Measurements from ENCODE around the gene SPIN4.
A peak's percentile ranks its signal among the peaks of the same experiment; 100 is the strongest.
"Not testable (repeated sequence)": the region's sequence is repeated elsewhere in the genome, so short reads cannot be mapped to it uniquely, and the experiment has no call there.

The SPIN4 gene

DNA sequence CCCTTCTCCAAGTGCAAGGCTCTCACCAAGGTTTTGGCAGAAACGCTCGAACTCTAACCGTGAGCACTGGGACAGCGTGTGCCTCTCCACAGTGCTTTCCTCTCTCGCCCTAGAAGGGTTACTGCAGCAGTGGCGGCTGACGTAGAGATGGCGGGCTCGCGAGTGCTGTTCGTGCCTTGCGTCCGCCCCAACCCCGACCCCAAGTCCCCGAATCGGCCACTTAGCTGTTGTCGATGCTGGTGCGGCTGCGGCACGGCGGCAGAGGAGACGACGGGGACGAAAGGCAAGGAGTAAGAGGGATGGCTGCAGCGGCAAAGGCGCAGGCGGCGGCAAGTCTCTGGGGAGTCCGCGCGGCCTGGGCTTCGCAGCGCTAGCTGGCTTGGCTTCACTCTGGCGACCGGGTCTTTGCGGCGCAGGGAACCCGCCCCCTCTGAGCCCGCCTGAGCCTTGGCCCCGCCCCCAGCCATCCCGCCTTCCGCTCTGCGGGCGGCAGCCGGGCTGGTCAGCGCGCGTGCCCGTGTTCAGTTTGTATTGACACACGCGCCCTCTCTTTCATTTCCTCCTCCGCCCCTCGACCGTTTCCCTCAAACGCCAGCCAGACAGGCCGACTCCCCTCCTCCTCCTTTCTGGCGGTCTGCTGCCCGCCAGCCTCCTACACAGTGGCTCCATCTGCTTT, at the start of gene SPIN4:
Gene SPIN4 (minus strand): TSS at position 392 of the 676 bp plus-strand sequence. CDS start 513 bp downstream, outside the sequence.
- peak; percentile 93 for DNase-seq

DNA sequence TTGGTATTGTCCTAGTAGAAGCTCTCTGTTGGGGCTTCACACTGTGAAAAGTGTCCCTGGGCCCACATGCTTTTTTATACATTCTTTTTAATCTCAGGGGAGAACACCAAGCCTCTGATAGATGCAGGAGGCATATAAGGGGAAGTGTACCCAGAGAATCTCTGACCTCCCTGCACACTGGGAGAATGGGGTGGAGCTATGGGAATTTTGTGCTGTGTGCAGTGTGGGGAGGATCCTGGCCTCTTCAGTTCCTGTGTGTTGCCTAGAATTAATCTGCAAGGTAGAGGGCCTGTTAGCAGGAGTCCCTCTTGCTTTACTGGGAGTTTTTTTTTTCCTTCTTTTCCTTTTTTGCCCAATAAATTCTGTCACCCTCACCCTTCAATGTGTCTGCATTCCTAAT, 49.2 kb upstream of the SPIN4 start:
- DNase-seq: no peak

DNA sequence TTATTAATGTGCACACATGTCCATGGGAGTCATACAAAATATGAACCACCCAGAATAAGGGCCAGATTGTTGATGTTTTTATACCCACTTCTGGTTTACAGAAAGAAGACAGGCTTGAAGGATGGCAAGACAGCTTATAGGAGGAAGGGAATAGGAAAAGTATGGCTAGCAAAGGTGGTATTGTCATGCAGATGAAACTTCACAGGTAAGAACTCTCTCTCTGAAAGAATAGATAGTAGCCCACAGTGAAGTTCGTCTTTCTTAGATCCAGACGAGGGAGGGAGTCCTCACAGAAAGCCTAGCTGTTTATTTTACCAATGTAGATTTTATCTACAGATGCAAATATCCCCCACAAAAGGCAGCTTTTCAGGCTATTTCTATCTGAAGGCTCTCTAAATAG, 43.7 kb upstream of the SPIN4 start:
- no peak for DNase-seq

DNA sequence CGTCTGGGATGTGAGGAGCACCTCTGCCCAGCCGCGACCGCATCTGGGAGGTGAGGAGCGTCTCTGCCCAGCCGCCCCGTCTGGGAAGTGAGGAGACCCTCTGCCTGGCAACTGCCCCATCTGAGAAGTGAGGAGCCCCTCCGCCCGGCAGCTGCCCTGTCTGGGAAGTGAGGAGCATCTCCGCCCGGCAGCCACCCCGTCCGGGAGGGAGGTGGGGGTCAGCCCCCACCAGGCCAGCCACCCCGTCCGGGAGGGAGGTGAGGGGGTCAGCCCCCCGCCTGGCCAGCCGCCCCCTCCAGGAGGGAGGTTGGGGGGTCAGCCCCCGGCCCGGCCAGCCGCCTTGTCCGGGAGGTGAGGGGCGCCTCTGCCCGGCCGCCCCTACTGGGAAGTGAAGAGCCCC, 42.0 kb upstream of the SPIN4 start:
- DNase-seq: not testable (repeated sequence)

DNA sequence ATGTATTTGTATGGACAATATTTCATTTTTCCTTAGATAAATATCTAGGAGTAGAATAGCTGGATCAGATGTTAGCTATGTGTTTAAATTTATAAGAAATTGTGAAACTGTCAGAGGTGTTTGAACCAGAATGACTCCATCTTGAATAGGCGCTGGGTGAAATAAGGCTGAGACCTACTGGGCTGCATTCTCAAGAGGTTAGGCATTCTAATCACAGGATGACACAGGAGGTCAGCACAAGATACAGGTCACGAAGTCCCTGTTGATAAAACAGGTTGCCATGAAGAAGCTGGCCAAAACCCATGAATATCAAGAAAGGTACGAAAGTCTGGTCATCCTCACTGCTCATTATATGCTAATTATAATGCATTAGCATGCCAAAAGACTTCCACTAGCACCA, 36.3 kb upstream of the SPIN4 start:
- DNase-seq: no peak

- DNase-seq: not testable (repeated sequence)
Measured at GRCh38 chrX:63384263-63384662, 33.1 kb upstream of the SPIN4 start.

GRCh38 chrX:63373012-63373411, 21.9 kb upstream of the SPIN4 start:
- DNase-seq: not testable (repeated sequence)

DNA sequence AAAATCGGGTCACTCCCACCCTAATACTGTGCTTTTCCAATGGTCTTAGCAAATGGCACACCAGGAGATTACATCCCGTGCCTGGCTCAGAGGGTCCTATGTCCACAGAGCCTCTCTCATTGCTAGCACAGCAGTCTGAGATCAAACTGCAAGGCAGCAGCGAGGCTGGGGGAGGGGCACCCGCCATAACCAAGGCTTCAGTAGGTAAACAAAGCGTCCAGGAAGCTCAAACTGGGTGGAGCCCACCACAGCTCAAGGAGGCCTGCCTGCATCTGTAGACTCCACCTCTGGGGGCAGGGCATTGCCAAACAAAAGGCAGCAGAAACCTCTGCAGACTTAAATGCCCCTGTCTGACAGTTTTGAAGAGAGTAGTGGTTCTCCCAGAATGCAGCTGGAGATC, 16.6 kb upstream of the SPIN4 start:
- not testable (repeated sequence) for DNase-seq

DNA sequence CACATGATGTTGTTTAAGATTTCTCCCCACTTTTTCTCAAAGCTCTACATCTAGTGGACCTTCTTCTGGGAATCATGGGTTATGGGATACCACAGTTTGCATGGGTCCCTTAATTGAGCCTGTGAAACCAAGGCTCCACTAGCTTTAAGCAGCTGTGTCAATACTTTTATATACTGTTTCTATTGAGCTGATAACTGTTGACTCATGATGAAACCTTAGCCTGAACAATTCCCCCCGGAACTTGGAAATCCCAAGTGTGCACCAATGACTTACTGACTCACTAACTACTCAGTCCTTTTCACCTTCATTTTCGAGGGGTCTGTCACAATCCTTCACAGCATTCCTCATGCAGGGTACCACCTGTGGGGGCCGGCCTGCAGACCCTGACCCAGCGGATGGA, 12.7 kb upstream of the SPIN4 start:
- no peak for DNase-seq

- no peak for DNase-seq
Measured at GRCh38 chrX:63361494-63361893, 10.4 kb upstream of the SPIN4 start.

DNA sequence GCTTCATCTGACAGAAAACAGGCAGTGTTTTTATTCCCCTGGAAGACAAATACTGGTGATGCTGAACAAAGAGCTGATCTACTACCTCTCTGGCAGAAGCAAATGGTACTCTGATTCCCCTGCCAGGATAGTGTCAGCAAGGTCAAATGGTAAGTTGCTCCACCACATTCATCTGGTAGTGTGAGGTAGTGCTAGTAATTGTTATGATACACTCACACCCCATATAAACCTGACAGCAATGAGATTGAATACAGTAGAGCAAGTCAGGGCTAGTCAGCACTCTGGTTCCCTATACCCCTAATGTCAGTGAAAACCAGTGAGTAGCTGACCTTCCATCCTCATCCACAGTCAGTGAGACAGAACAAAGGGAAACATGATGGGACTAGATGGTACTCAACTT, 3.4 kb upstream of the SPIN4 start:
- no peak for DNase-seq

GRCh38 chrX:63350465-63350877, 661 bp downstream of the SPIN4 start:
- no peak for DNase-seq

DNA sequence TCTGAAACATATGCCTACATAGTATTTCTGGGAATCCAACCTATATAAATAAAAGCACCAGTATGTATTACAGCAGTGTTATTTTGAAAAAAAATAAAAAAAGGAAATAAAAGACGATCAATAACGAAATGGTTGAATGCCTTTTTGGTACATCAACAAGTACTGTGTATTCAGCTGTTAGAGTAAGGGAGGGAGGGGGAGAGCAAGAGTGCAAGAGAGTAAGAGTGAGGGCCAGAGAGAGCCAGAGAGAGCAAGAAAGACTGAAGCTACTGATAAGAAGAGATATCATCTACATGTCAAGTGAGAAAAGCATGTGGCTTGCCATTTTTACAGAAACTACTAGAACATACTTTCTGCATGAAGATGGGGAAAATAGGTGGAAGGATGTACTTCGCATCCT, 1.8 kb downstream of the SPIN4 start:
- peak; percentile 39 for DNase-seq

- DNase-seq: no peak
Measured at GRCh38 chrX:63330681-63331080, 20.5 kb downstream of the SPIN4 start.

GRCh38 chrX:63327788-63328187, 23.3 kb downstream of the SPIN4 start:
- DNase-seq: no peak

- no peak for DNase-seq
Measured at GRCh38 chrX:63299596-63299995, 51.5 kb downstream of the SPIN4 start.
